AG20443 (cell line): ENCODE measurements around the gene SYF2.
A peak's percentile ranks its signal among the peaks of the same experiment; 100 is the strongest.
"Not testable (repeated sequence)": the region's sequence is repeated elsewhere in the genome, so short reads cannot be mapped to it uniquely, and the experiment has no call there.

Experiments used
- DNase-seq: peaks from one replicate; pipeline ENCODE4 v3.0.0; 2012; ENCODE audit warnings: low spot score, mixed read lengths

The SYF2 gene

GRCh38 chr1:25206201-25206600, 26.1 kb downstream of the SYF2 start:
- DNase-seq = no peak

GRCh38 chr1:25205786-25206185, 26.5 kb downstream of the SYF2 start:
- DNase-seq = no peak

GRCh38 chr1:25204797-25205480, 27.4 kb downstream of the SYF2 start:
- DNase-seq = peak; percentile 72

GRCh38 chr1:25201006-25201405, 31.3 kb downstream of the SYF2 start:
- no peak for DNase-seq

GRCh38 chr1:25199819-25200620, 32.3 kb downstream of the SYF2 start:
- no peak for DNase-seq

- peak; percentile 74 for DNase-seq
These were observed 33.5 kb downstream of the SYF2 start for GRCh38 chr1:25198663-25199252.

GRCh38 chr1:25197982-25198662, 34.2 kb downstream of the SYF2 start:
- peak; percentile 63 for DNase-seq

GRCh38 chr1:25197235-25197975, 34.9 kb downstream of the SYF2 start:
- DNase-seq = no peak

GRCh38 chr1:25196830-25197229, 35.5 kb downstream of the SYF2 start:
- DNase-seq = no peak

- DNase-seq = no peak
These were observed 36.5 kb downstream of the SYF2 start for GRCh38 chr1:25195835-25196234.

- DNase-seq = no peak
These were observed 37.7 kb downstream of the SYF2 start for GRCh38 chr1:25194572-25195020.

GRCh38 chr1:25194054-25194453, 38.2 kb downstream of the SYF2 start:
- no peak for DNase-seq

- no peak for DNase-seq
These were observed 39.1 kb downstream of the SYF2 start for GRCh38 chr1:25193229-25193628.

- no peak for DNase-seq
These were observed 40.1 kb downstream of the SYF2 start for GRCh38 chr1:25192154-25192553.

- DNase-seq = no peak
These were observed 42.0 kb downstream of the SYF2 start for GRCh38 chr1:25190260-25190659.

- not testable (repeated sequence) for DNase-seq
These were observed 44.4 kb downstream of the SYF2 start for GRCh38 chr1:25187904-25188303.

- DNase-seq = no peak
These were observed 45.2 kb downstream of the SYF2 start for GRCh38 chr1:25187077-25187476.

- no peak for DNase-seq
These were observed 45.9 kb downstream of the SYF2 start for GRCh38 chr1:25186161-25187007.

GRCh38 chr1:25185409-25186160, 46.7 kb downstream of the SYF2 start:
- no peak for DNase-seq
